ENCODE results near the gene GLYATL2.

DNA sequence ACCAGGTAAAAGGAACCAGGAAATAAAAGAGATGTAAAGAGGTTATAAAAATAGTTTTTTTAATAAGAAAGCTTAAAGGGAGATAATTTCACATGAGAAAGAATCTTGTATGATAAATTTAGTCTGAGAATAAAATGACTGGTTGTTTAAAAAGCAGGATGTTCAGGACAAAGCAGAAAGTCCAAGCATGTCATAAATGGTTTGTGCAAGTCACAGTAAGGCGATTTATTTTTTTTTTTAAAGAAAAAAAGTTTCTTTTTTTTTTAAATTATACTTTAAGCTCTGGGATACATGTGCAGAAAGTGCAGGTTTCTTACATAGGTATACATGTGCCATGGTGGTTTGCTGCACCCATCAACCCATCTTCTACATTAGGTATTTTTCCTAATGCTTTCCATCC is 30.8 kb downstream of the GLYATL2 start:
- TF ChIP-seq, protein P1, sequence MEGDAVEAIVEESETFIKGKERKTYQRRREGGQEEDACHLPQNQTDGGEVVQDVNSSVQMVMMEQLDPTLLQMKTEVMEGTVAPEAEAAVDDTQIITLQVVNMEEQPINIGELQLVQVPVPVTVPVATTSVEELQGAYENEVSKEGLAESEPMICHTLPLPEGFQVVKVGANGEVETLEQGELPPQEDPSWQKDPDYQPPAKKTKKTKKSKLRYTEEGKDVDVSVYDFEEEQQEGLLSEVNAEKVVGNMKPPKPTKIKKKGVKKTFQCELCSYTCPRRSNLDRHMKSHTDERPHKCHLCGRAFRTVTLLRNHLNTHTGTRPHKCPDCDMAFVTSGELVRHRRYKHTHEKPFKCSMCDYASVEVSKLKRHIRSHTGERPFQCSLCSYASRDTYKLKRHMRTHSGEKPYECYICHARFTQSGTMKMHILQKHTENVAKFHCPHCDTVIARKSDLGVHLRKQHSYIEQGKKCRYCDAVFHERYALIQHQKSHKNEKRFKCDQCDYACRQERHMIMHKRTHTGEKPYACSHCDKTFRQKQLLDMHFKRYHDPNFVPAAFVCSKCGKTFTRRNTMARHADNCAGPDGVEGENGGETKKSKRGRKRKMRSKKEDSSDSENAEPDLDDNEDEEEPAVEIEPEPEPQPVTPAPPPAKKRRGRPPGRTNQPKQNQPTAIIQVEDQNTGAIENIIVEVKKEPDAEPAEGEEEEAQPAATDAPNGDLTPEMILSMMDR (CRISPR knock-in tag; IDR thresholded peaks at IDR 0.05), result no peak
- TF ChIP-seq, protein P2, sequence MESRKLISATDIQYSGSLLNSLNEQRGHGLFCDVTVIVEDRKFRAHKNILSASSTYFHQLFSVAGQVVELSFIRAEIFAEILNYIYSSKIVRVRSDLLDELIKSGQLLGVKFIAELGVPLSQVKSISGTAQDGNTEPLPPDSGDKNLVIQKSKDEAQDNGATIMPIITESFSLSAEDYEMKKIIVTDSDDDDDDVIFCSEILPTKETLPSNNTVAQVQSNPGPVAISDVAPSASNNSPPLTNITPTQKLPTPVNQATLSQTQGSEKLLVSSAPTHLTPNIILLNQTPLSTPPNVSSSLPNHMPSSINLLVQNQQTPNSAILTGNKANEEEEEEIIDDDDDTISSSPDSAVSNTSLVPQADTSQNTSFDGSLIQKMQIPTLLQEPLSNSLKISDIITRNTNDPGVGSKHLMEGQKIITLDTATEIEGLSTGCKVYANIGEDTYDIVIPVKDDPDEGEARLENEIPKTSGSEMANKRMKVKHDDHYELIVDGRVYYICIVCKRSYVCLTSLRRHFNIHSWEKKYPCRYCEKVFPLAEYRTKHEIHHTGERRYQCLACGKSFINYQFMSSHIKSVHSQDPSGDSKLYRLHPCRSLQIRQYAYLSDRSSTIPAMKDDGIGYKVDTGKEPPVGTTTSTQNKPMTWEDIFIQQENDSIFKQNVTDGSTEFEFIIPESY (CRISPR knock-in tag; IDR thresholded peaks at IDR 0.05), result no peak
- TF ChIP-seq ELF4 (CRISPR knock-in tag; IDR thresholded peaks at IDR 0.05; ENCODE audit: borderline replicate concordance) (no peak), SIN3A (IDR thresholded peaks at IDR 0.05; ENCODE audit: borderline replicate concordance, low read depth, low read length) (no peak), MXD4 (CRISPR knock-in tag; IDR thresholded peaks at IDR 0.05) (no peak), FOXM1 (CRISPR knock-in tag; IDR thresholded peaks at IDR 0.05) (no peak), POLR2A (IDR thresholded peaks at IDR 0.05; ENCODE audit: insufficient read depth in 1 of 2, low read depth in 2 of 2, low read length in 2 of 2) (no peak), NR2C2 (CRISPR knock-in tag; IDR thresholded peaks at IDR 0.05; ENCODE audit: borderline replicate concordance) (no peak), CEBPB (IDR thresholded peaks at IDR 0.05; ENCODE audit: borderline replicate concordance, low read depth, low read length) (no peak), RFX5 (IDR thresholded peaks at IDR 0.05; ENCODE audit: low read depth, low read length) (no peak)
- TF ChIP-seq, protein P3, sequence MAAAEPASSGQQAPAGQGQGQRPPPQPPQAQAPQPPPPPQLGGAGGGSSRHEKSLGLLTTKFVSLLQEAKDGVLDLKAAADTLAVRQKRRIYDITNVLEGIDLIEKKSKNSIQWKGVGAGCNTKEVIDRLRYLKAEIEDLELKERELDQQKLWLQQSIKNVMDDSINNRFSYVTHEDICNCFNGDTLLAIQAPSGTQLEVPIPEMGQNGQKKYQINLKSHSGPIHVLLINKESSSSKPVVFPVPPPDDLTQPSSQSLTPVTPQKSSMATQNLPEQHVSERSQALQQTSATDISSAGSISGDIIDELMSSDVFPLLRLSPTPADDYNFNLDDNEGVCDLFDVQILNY (CRISPR knock-in tag; conservative IDR thresholded peaks at IDR 0.05), result no peak
- TF ChIP-seq, protein P4, sequence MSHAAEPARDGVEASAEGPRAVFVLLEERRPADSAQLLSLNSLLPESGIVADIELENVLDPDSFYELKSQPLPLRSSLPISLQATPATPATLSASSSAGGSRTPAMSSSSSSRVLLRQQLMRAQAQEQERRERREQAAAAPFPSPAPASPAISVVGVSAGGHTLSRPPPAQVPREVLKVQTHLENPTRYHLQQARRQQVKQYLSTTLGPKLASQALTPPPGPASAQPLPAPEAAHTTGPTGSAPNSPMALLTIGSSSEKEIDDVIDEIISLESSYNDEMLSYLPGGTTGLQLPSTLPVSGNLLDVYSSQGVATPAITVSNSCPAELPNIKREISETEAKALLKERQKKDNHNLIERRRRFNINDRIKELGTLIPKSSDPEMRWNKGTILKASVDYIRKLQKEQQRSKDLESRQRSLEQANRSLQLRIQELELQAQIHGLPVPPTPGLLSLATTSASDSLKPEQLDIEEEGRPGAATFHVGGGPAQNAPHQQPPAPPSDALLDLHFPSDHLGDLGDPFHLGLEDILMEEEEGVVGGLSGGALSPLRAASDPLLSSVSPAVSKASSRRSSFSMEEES (CRISPR knock-in tag; IDR thresholded peaks at IDR 0.05), result no peak
